IPS DF 6.9 (cell line): Measurements from ENCODE around the gene TMA7.
"Not testable (repeated sequence)": the region's sequence is repeated elsewhere in the genome, so short reads cannot be mapped to it uniquely, and the experiment has no call there.

Experiments
- DNase-seq: peaks from one replicate; pipeline ENCODE4 v3.0.0-alpha.2; 2013; ENCODE audit warnings: low read depth, low spot score
- H3K27ac ChIP-seq: one replicate; pipeline ENCODE4 v1.5.1; 2013; ENCODE audit warnings: low read length, control low read depth
- H3K27me3 ChIP-seq: 2 replicates; pipeline ENCODE4 v1.6.1; 2013; ENCODE audit warnings: mild to moderate bottlenecking, low read length; ENCODE audit not compliant: control insufficient read depth, insufficient read depth
- H3K36me3 ChIP-seq: 2 replicates; pipeline ENCODE4 v1.6.1; 2013; ENCODE audit warnings: low read length; ENCODE audit not compliant: control insufficient read depth, insufficient read depth
- H3K4me1 ChIP-seq: 2 replicates; pipeline ENCODE4 v1.6.1; 2013; ENCODE audit warnings: low read length; ENCODE audit not compliant: control insufficient read depth, insufficient read depth
- H3K4me3 ChIP-seq: 2 replicates; pipeline ENCODE4 v1.5.1; 2013; ENCODE audit warnings: mild to moderate bottlenecking, low read length
- H3K9me3 ChIP-seq: 2 replicates; pipeline ENCODE4 v1.6.1; 2013; ENCODE audit warnings: low read length, inconsistent platforms; ENCODE audit not compliant: control insufficient read depth, insufficient read depth
- WGBS: extraction: QIAGEN DNeasy Blood & Tissue Kit; methylation state at CpG from one replicate; pipeline ENCODE4 v1.1.7; 2013; ENCODE audit warnings: mixed read lengths, missing lambda C conversion rate; ENCODE audit not compliant: insufficient read length, insufficient coverage; 5-methylcytosine and 5-hydroxymethylcytosine counted together

Gene TMA7

GRCh38 chr3:48478626-48479555, 38.8 kb downstream of the TMA7 start:
- Histone ChIP-seq H3K36me3 (no peaks in the 10 kb centered on the region), H3K4me1 (peaks cover 8% of the 10 kb centered on the region), H3K27ac (no peak overlapping the region), H3K9me3 (no peaks in the 10 kb centered on the region), H3K4me3 (no peak overlapping the region), H3K27me3 (no peaks in the 10 kb centered on the region)
- no peak for DNase-seq
- WGBS = no CpG with 5 or more reads among the region's 19 CpGs

GRCh38 chr3:48480891-48481290, 40.8 kb downstream of the TMA7 start:
- not testable (repeated sequence) for H3K27me3 ChIP-seq, H3K27ac ChIP-seq, DNase-seq, H3K36me3 ChIP-seq, H3K4me3 ChIP-seq, H3K9me3 ChIP-seq, H3K4me1 ChIP-seq
- WGBS = no CpG with 5 or more reads among the region's 11 CpGs

- H3K4me1 ChIP-seq, H3K4me3 ChIP-seq, H3K27me3 ChIP-seq, DNase-seq, H3K36me3 ChIP-seq, H3K9me3 ChIP-seq, H3K27ac ChIP-seq: not testable (repeated sequence)
- no CpG with 5 or more reads among the region's 6 CpGs for WGBS
Measured at GRCh38 chr3:48482822-48483221, 42.8 kb downstream of the TMA7 start.

GRCh38 chr3:48486952-48487351, 46.9 kb downstream of the TMA7 start:
- Histone ChIP-seq H3K27ac (no peak overlapping the region), H3K4me3 (no peak overlapping the region), H3K27me3 (no peaks in the 10 kb centered on the region), H3K36me3 (no peaks in the 10 kb centered on the region), H3K4me1 (no peaks in the 10 kb centered on the region; the same call in 1 of the 2 replicates), H3K9me3 (no peaks in the 10 kb centered on the region; the same call in 1 of the 2 replicates)
- 100% methylated on average over 2 of the region's 5 CpGs for WGBS
- no peak for DNase-seq

GRCh38 chr3:48492461-48493202, 52.6 kb downstream of the TMA7 start:
- no peaks in the 10 kb centered on the region for H3K36me3 ChIP-seq
- no peak overlapping the region for H3K27ac ChIP-seq
- no peaks in the 10 kb centered on the region for H3K27me3 ChIP-seq
- DNase-seq = no peak
- H3K4me3 ChIP-seq = no peak overlapping the region
- H3K4me1 ChIP-seq = no peaks in the 10 kb centered on the region; the same call in 1 of the 2 replicates
- no peaks in the 10 kb centered on the region for H3K9me3 ChIP-seq
- WGBS = no CpG with 5 or more reads among the region's 7 CpGs

GRCh38 chr3:48493203-48493501, 53.1 kb downstream of the TMA7 start:
- Histone ChIP-seq H3K4me3 (no peak overlapping the region), H3K4me1 (no peaks in the 10 kb centered on the region; the same call in 1 of the 2 replicates), H3K36me3 (no peaks in the 10 kb centered on the region), H3K27me3 (no peaks in the 10 kb centered on the region), H3K27ac (no peak overlapping the region), H3K9me3 (no peaks in the 10 kb centered on the region)
- no peak for DNase-seq
- no CpG with 5 or more reads among the region's 3 CpGs for WGBS
